Keratinocyte (primary cell): ENCODE data around the gene TMEM169. TPM values are rescaled to one million over a fixed set of nuclear protein-coding genes. Genes with fewer than 3 reads are reported as not detected.

Experiments used
- DNase-seq: peaks from one replicate; pipeline ENCODE4 v3.0.0-alpha.2; 2011; ENCODE audit warnings: low read depth, missing footprints, low spot score
- FAIRE-seq: peaks from 2 replicates; lab custom pipeline; 2011; peaks lifted over from hg19 to GRCh38; lab: Jason Lieb, UNC
- H2AFZ ChIP-seq: 2 replicates; pipeline ENCODE4 v1.6.0; 2012; ENCODE audit warnings: low read length, control low read depth, inconsistent platforms; ENCODE audit not compliant: control insufficient read depth
- H3K27ac ChIP-seq: 2 replicates; pipeline ENCODE4 v1.5.1; 2011; ENCODE audit warnings: low read length; ENCODE audit not compliant: control insufficient read depth, insufficient read depth
- H3K27me3 ChIP-seq: 3 replicates; pipeline ENCODE4 v1.6.0; 2011; ENCODE audit warnings: low read length; ENCODE audit not compliant: control insufficient read depth, insufficient read depth; ENCODE audit errors: extremely low read depth
- H3K36me3 ChIP-seq, 2 experiments: 2 replicates in 1 of 2; 3 replicates in 1 of 2; pipeline ENCODE4 v1.5.1; 2011; ENCODE audit warnings: low read length in 2 of 2, mild to moderate bottlenecking in 1 of 2; ENCODE audit not compliant: control insufficient read depth in 2 of 2, insufficient read depth in 2 of 2; ENCODE audit errors: extremely low read depth in 1 of 2
- H3K4me1 ChIP-seq: 3 replicates; pipeline ENCODE4 v1.5.1; 2011; ENCODE audit warnings: low read length; ENCODE audit not compliant: control insufficient read depth, insufficient read depth; ENCODE audit errors: extremely low read depth
- H3K4me2 ChIP-seq: 3 replicates; pipeline ENCODE4 v1.6.0; 2011; ENCODE audit warnings: low read depth, low read length; ENCODE audit not compliant: control insufficient read depth, insufficient read depth; ENCODE audit errors: extremely low read depth
- H3K4me3 ChIP-seq, 3 experiments: fragments of 200-600 bp in 1 of 3; sonication (generic) in 1 of 3; 2 replicates in 2 of 3; 3 replicates in 1 of 3; pipeline ENCODE4 v1.5.1; 2011 to 2016; ENCODE audit warnings: low read length in 3 of 3, mild to moderate bottlenecking in 3 of 3, control low read depth in 2 of 3, inconsistent platforms in 1 of 3, low read depth in 1 of 3, mixed read lengths in 1 of 3, mixed run types in 1 of 3, moderate library complexity in 1 of 3; ENCODE audit not compliant: control insufficient read depth in 2 of 3, insufficient read depth in 2 of 3; ENCODE audit errors: extremely low read depth in 1 of 3
- H3K79me2 ChIP-seq: 2 replicates; pipeline ENCODE4 v1.6.0; 2012; ENCODE audit warnings: low read length; ENCODE audit not compliant: control insufficient read depth, insufficient read depth
- H3K9ac ChIP-seq: 3 replicates; pipeline ENCODE4 v1.6.0; 2011; ENCODE audit warnings: low read length; ENCODE audit not compliant: control insufficient read depth, insufficient read depth; ENCODE audit errors: extremely low read depth
- H3K9me1 ChIP-seq: 3 replicates; pipeline ENCODE4 v1.6.0; 2011; ENCODE audit warnings: low read length; ENCODE audit not compliant: control insufficient read depth, insufficient read depth; ENCODE audit errors: extremely low read depth
- H3K9me3 ChIP-seq: 2 replicates; pipeline ENCODE4 v1.5.1; 2012; ENCODE audit warnings: low read depth, low read length; ENCODE audit not compliant: control insufficient read depth
- H4K20me1 ChIP-seq: 3 replicates; pipeline ENCODE4 v1.6.0; 2011; ENCODE audit warnings: low read length; ENCODE audit not compliant: control insufficient read depth, insufficient read depth; ENCODE audit errors: extremely low read depth
- EZH2 ChIP-seq: IDR thresholded peaks from one replicate; pipeline ENCODE4 v1.6.1; 2012; ENCODE audit warnings: inconsistent platforms, mild to moderate bottlenecking, low read length, moderate library complexity
- dilution Hi-C: fragments of 300-500 bp; cut with MboI; formaldehyde crosslinking; loops from one replicate; pipeline ENCODE4 v1.7.0; 2020; ENCODE audit warnings: low sequenced_read_pairs; ENCODE audit not compliant: extremely low pct_ligation_motif_present
- polyA plus RNA-seq, 5 experiments: library from polyadenylated mRNA; depleted of rRNA in 3 of 5; stranded (reverse) in 3 of 5; stranded (forward) in 1 of 5; unstranded in 1 of 5; fragments of >200 nt; gene quantifications; 1 replicate in 1 of 5; 2 replicates in 3 of 5; 3 replicates in 1 of 5; pipeline versions ENCODE4 v1.2.1 to v1.2.3, GENCODE V29; 2011 to 2012; ENCODE audit warnings: missing spikeins in 2 of 5, low read depth in 1 of 5, low replicate concordance in 1 of 5
- TF ChIP-seq, protein P1 (sequence below), 3 experiments: IDR thresholded peaks in 1 of 3; conservative IDR thresholded peaks in 1 of 3; optimal IDR thresholded peaks in 1 of 3; 2 replicates in 2 of 3; 3 replicates in 1 of 3; pipeline versions ENCODE3 to v1.5.1; 2011; ENCODE audit warnings: low read length in 3 of 3, mild to moderate bottlenecking in 3 of 3, moderate library complexity in 2 of 3, control low read depth in 1 of 3, inconsistent platforms in 1 of 3; ENCODE audit not compliant: insufficient read depth in 2 of 3; ENCODE audit errors: extremely low read depth in 1 of 3

The TMEM169 gene
- polyA plus RNA-seq, 1 donor (not counting 4 experiments of a cell fraction or from before 2014, with no cell fraction given) = not detected

GRCh38 chr2:216121255-216121654 is 39.5 kb downstream of the TMEM169 start:
- FAIRE-seq = no peak
- Histone ChIP-seq H3K9me1 (no peaks in the 10 kb centered on the region), H3K9ac (no peak overlapping the region), H3K36me3 (peaks cover 35 to 39% of the 10 kb centered on the region in 2 experiments), H4K20me1 (no peaks in the 10 kb centered on the region), H3K27ac (no peak overlapping the region), H3K4me2 (no peak overlapping the region), H3K4me1 (no peaks in the 10 kb centered on the region), H3K79me2 (peaks cover 50% of the 10 kb centered on the region), H3K27me3 (no peaks in the 10 kb centered on the region), H2AFZ (no peak overlapping the region), H3K4me3 (no peak overlapping the region), H3K9me3 (no peaks in the 10 kb centered on the region)
- TF ChIP-seq EZH2 = no peak
- TF ChIP-seq, protein P1, sequence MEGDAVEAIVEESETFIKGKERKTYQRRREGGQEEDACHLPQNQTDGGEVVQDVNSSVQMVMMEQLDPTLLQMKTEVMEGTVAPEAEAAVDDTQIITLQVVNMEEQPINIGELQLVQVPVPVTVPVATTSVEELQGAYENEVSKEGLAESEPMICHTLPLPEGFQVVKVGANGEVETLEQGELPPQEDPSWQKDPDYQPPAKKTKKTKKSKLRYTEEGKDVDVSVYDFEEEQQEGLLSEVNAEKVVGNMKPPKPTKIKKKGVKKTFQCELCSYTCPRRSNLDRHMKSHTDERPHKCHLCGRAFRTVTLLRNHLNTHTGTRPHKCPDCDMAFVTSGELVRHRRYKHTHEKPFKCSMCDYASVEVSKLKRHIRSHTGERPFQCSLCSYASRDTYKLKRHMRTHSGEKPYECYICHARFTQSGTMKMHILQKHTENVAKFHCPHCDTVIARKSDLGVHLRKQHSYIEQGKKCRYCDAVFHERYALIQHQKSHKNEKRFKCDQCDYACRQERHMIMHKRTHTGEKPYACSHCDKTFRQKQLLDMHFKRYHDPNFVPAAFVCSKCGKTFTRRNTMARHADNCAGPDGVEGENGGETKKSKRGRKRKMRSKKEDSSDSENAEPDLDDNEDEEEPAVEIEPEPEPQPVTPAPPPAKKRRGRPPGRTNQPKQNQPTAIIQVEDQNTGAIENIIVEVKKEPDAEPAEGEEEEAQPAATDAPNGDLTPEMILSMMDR (optimal IDR thresholded peaks at IDR 0.05 in 1 of 3, IDR thresholded peaks at IDR 0.05 in 1 of 3, conservative IDR thresholded peaks at IDR 0.05 in 1 of 3; ENCODE audit: extremely low read depth in 1 of 3, insufficient read depth in 2 of 3, low read length in 3 of 3) = no peak
- DNase-seq = no peak
- dilution Hi-C loops = no loop called here

DNA sequence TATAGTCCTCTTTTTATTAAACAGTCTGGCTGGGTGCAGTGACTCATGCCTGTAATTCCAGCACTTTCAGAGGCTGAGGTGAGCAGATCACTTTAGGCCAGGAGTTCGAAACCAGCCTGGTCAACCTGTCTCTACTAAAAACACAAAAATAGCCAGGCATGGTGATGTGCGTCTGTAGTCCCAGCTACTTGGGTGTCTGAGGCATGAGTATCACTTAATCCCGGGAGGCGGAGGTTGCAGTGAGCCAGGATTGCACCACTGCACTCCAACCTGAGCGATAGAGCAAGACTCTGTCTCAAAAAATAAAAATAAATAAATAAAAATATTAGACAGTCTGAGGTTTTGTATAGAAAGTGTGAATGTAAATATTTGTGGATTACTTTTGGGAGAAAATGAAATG is 45.2 kb downstream of the TMEM169 start:
- H3K36me3 ChIP-seq = peaks cover 17 to 27% of the 10 kb centered on the region in 2 experiments
- FAIRE-seq = no peak

More for the DNA sequence above, 45.2 kb downstream of the TMEM169 start:
- Histone ChIP-seq H3K4me1 (no peaks in the 10 kb centered on the region), H3K9me3 (no peaks in the 10 kb centered on the region), H3K79me2 (peaks cover 22% of the 10 kb centered on the region), H3K9me1 (no peaks in the 10 kb centered on the region), H3K27me3 (no peaks in the 10 kb centered on the region), H3K27ac (no peak overlapping the region), H4K20me1 (no peaks in the 10 kb centered on the region), H3K4me3 (no peak overlapping the region), H2AFZ (no peak overlapping the region), H3K9ac (no peak overlapping the region), H3K4me2 (no peak overlapping the region)
- no peak for DNase-seq
- TF ChIP-seq, protein P1 (optimal IDR thresholded peaks at IDR 0.05 in 1 of 3, IDR thresholded peaks at IDR 0.05 in 1 of 3, conservative IDR thresholded peaks at IDR 0.05 in 1 of 3; ENCODE audit: extremely low read depth in 1 of 3, insufficient read depth in 2 of 3, low read length in 3 of 3) = no peak
- TF ChIP-seq EZH2 = no peak
- dilution Hi-C loops = no loop called here
